HAP-1 (cell line): ENCODE results near the gene SPAG6.

Experiments
- DNase-seq, 2 experiments: peaks; one replicate each; pipeline ENCODE4 v3.0.0-alpha.2; 2016 to 2020; ENCODE audit warnings: low spot score in 2 of 2
- H3K27me3 ChIP-seq: fragments of 250-450 bp; sonication (Bioruptor Pico); 2 replicates; pipeline ENCODE4 v1.5.1; 2020; ENCODE audit warnings: low read depth, mild to moderate bottlenecking, moderate library complexity
- H3K36me3 ChIP-seq: fragments of 250-450 bp; sonication (Bioruptor Pico); replicated peaks from 2 replicates; pipeline ENCODE4 v1.5.1; 2020; ENCODE audit warnings: mild to moderate bottlenecking
- H3K4me1 ChIP-seq: fragments of 250-450 bp; sonication (Bioruptor Pico); 2 replicates; pipeline ENCODE4 v1.5.1; 2020; ENCODE audit warnings: mild to moderate bottlenecking
- H3K4me3 ChIP-seq: fragments of 250-450 bp; sonication (Bioruptor Pico); 2 replicates; pipeline ENCODE4 v1.5.1; 2020; ENCODE audit warnings: mild to moderate bottlenecking, moderate library complexity
- H3K9me3 ChIP-seq: fragments of 250-450 bp; sonication (Bioruptor Pico); 2 replicates; pipeline ENCODE4 v1.5.1; 2020; ENCODE audit warnings: mild to moderate bottlenecking, moderate library complexity
- in situ Hi-C: fragments of 300-500 bp; cut with MboI; formaldehyde crosslinking; loops from 3 replicates; pipeline ENCODE4 v1.14.3; 2020; ENCODE audit warnings: low sequenced_read_pairs, inconsistent platforms, mixed read lengths

SPAG6 gene

GRCh38 chr10:22444219-22444788 is 99.0 kb downstream of the SPAG6 start:
- DNase-seq, result no peak
- no peaks in the 10 kb centered on the region for H3K4me1 ChIP-seq
- in situ Hi-C loops, result no loop called here
- no peaks in the 10 kb centered on the region for H3K9me3 ChIP-seq
- H3K4me3 ChIP-seq, result no peak overlapping the region
- H3K27me3 ChIP-seq, result no peaks in the 10 kb centered on the region
- no peaks in the 10 kb centered on the region for H3K36me3 ChIP-seq

GRCh38 chr10:22445495-22445894 is 100.2 kb downstream of the SPAG6 start:
- no peak for DNase-seq
- in situ Hi-C loops, result no loop called here
- Histone ChIP-seq H3K4me3 (no peak overlapping the region), H3K4me1 (no peaks in the 10 kb centered on the region), H3K27me3 (no peaks in the 10 kb centered on the region), H3K9me3 (no peaks in the 10 kb centered on the region), H3K36me3 (no peaks in the 10 kb centered on the region)

- in situ Hi-C loops, result no loop called here
- H3K4me1 ChIP-seq, result no peaks in the 10 kb centered on the region
- no peaks in the 10 kb centered on the region for H3K9me3 ChIP-seq
- H3K36me3 ChIP-seq, result no peaks in the 10 kb centered on the region
- DNase-seq, result no peak
- H3K4me3 ChIP-seq, result no peak overlapping the region
- no peaks in the 10 kb centered on the region for H3K27me3 ChIP-seq
These were observed 101.8 kb downstream of the SPAG6 start for GRCh38 chr10:22447068-22447467.

GRCh38 chr10:22451346-22451745 is 106.0 kb downstream of the SPAG6 start:
- H3K9me3 ChIP-seq, result no peaks in the 10 kb centered on the region
- DNase-seq, result peak in 1 of 2 experiments; percentile 16
- no peak overlapping the region for H3K4me3 ChIP-seq
- in situ Hi-C loops, result no loop called here
- no peaks in the 10 kb centered on the region for H3K36me3 ChIP-seq
- no peaks in the 10 kb centered on the region for H3K27me3 ChIP-seq
- peaks cover 3% of the 10 kb centered on the region; the same call in 1 of the 2 replicates for H3K4me1 ChIP-seq

- Histone ChIP-seq H3K36me3 (no peaks in the 10 kb centered on the region), H3K27me3 (no peaks in the 10 kb centered on the region), H3K4me1 (peaks cover 3% of the 10 kb centered on the region; the same call in 1 of the 2 replicates), H3K9me3 (no peaks in the 10 kb centered on the region), H3K4me3 (no peak overlapping the region)
- no peak for DNase-seq
- in situ Hi-C loops, result no loop called here
These were observed 108.0 kb downstream of the SPAG6 start for GRCh38 chr10:22453320-22453719.

- no peaks in the 10 kb centered on the region for H3K27me3 ChIP-seq
- H3K4me1 ChIP-seq, result peaks cover 3% of the 10 kb centered on the region; the same call in 1 of the 2 replicates
- no peaks in the 10 kb centered on the region for H3K36me3 ChIP-seq
- DNase-seq, result peak; percentile 50 to 53
- no peaks in the 10 kb centered on the region for H3K9me3 ChIP-seq
- no peak overlapping the region for H3K4me3 ChIP-seq
- in situ Hi-C loops, result no loop called here
These were observed 108.8 kb downstream of the SPAG6 start for GRCh38 chr10:22453948-22454591.

GRCh38 chr10:22454634-22455033 is 109.3 kb downstream of the SPAG6 start:
- Histone ChIP-seq H3K27me3 (no peaks in the 10 kb centered on the region), H3K36me3 (no peaks in the 10 kb centered on the region), H3K9me3 (no peaks in the 10 kb centered on the region), H3K4me1 (peaks cover 3% of the 10 kb centered on the region; the same call in 1 of the 2 replicates), H3K4me3 (no peak overlapping the region)
- no peak for DNase-seq
- in situ Hi-C loops, result no loop called here

GRCh38 chr10:22455068-22455857 is 110.0 kb downstream of the SPAG6 start:
- Histone ChIP-seq H3K9me3 (no peaks in the 10 kb centered on the region), H3K27me3 (no peaks in the 10 kb centered on the region), H3K4me1 (peaks cover 3% of the 10 kb centered on the region; the same call in 1 of the 2 replicates), H3K4me3 (no peak overlapping the region), H3K36me3 (no peaks in the 10 kb centered on the region)
- no peak for DNase-seq
- in situ Hi-C loops, result no loop called here

GRCh38 chr10:22456486-22456885 is 111.2 kb downstream of the SPAG6 start:
- DNase-seq, result no peak
- Histone ChIP-seq H3K36me3 (no peaks in the 10 kb centered on the region), H3K9me3 (no peaks in the 10 kb centered on the region), H3K4me3 (no peak overlapping the region), H3K4me1 (peaks cover 3% of the 10 kb centered on the region; the same call in 1 of the 2 replicates), H3K27me3 (no peaks in the 10 kb centered on the region)
- in situ Hi-C loops, result no loop called here

GRCh38 chr10:22458272-22459038 is 113.2 kb downstream of the SPAG6 start:
- H3K9me3 ChIP-seq, result no peaks in the 10 kb centered on the region
- no peak overlapping the region for H3K4me3 ChIP-seq
- no peak for DNase-seq
- H3K27me3 ChIP-seq, result no peaks in the 10 kb centered on the region
- H3K36me3 ChIP-seq, result no peaks in the 10 kb centered on the region
- in situ Hi-C loops, result no loop called here
- peaks cover 3% of the 10 kb centered on the region; the same call in 1 of the 2 replicates for H3K4me1 ChIP-seq

- in situ Hi-C loops, result no loop called here
- Histone ChIP-seq H3K4me3 (no peak overlapping the region), H3K4me1 (no peaks in the 10 kb centered on the region), H3K36me3 (no peaks in the 10 kb centered on the region), H3K9me3 (no peaks in the 10 kb centered on the region), H3K27me3 (no peaks in the 10 kb centered on the region)
- no peak for DNase-seq
These were observed 114.2 kb downstream of the SPAG6 start for GRCh38 chr10:22459496-22459895.

GRCh38 chr10:22460101-22460500 is 114.8 kb downstream of the SPAG6 start:
- in situ Hi-C loops, result no loop called here
- Histone ChIP-seq H3K4me1 (no peaks in the 10 kb centered on the region), H3K9me3 (no peaks in the 10 kb centered on the region), H3K27me3 (no peaks in the 10 kb centered on the region), H3K4me3 (no peak overlapping the region), H3K36me3 (no peaks in the 10 kb centered on the region)
- DNase-seq, result no peak

GRCh38 chr10:22460531-22461403 is 115.5 kb downstream of the SPAG6 start:
- Histone ChIP-seq H3K36me3 (no peaks in the 10 kb centered on the region), H3K4me1 (0 out of 2 replicates have a peak, but pooled peaks cover 3% of the 10 kb centered on the region), H3K9me3 (no peaks in the 10 kb centered on the region), H3K27me3 (no peaks in the 10 kb centered on the region), H3K4me3 (no peak overlapping the region)
- DNase-seq, result no peak
- in situ Hi-C loops, result no loop called here
